HG03521 (cell line): ENCODE measurements around the gene TEX29.

ENCODE experiments used
- ATAC-seq: cut with Tn5 transposase; IDR thresholded peaks from one replicate; pipeline ENCODE4 v1.9.1; 2021; ENCODE audit warnings: mild to moderate bottlenecking, moderate library complexity; ENCODE audit not compliant: unreplicated experiment

TEX29 gene

GRCh38 chr13:111322001-111322915 is 1.8 kb downstream of the TEX29 start:
- ATAC-seq: no peak

GRCh38 chr13:111322916-111323331 is 2.5 kb downstream of the TEX29 start:
- no peak for ATAC-seq

GRCh38 chr13:111323549-111323948 is 3.1 kb downstream of the TEX29 start:
- no peak for ATAC-seq

GRCh38 chr13:111323950-111324651 is 3.7 kb downstream of the TEX29 start:
- ATAC-seq: no peak

- no peak for ATAC-seq
Measured at GRCh38 chr13:111324736-111325135, 4.3 kb downstream of the TEX29 start.

DNA sequence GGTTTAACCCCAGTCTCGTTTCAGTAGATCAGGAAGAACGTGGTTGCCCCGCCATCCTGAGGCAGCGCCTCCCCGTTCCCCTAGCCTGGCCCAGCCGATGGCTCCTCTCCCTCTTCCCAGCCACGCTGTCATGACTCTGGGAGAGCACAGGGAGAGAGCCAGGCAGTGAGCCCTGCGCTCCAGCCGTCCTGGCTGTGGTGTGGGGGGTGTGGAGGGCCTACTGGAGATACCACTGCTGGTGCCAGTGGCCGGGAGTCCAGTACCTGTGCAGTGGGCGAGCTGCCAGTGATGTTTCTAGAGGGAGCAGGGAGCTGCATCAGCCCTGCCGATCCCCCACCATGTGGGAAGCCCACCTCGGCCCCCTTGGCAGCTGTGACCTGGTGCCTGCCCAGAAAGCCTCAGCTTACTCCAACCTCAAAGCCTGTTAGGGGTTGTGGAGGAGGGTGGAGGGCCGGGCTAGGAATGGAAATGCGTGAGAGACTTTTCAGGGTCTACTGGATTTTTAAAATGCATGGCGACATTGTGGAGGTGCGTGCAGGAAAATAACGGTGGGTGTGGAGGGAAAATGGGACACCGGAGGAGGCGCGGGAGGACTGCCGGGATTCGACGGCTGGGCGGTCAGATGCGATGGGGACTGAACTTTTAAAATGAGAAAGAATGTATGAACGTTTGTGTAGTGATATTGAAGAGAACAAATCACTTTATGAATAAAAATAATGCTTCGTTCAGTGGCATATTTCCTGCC is 4.9 kb downstream of the TEX29 start:
- ATAC-seq: no peak

DNA sequence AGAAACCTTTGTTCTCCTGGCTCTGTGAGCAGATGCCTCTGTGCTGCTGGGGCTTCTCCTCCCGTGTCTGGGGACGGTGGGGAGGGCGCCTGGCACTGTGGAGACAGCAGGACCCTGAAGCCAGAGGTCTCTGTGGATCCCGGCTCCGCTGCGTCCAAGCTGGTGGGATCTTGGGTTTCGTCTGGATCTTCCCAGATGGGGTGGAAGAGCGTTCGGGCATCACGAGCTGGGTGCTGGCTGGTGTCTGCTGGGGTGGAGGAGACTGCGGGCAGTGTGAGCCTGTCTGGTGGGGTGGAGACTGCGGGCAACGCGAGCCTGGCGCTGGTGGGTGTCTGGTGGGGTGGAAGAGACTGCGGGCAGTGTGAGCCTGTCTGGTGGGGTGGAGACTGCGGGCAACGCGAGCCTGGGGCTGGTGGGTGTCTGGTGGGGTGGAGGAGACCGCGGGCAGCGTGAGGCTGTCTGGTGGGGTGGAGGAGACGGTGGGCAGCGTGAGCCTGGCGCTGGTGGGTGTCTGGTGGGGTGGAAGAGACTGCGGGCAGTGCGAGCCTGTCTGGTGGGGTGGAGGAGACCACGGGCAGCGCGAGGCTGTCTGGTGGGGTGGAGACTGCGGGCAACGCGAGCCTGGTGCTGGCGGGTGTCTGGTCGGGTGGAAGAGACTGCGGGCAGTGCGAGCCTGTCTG is 5.6 kb downstream of the TEX29 start:
- no peak for ATAC-seq

DNA sequence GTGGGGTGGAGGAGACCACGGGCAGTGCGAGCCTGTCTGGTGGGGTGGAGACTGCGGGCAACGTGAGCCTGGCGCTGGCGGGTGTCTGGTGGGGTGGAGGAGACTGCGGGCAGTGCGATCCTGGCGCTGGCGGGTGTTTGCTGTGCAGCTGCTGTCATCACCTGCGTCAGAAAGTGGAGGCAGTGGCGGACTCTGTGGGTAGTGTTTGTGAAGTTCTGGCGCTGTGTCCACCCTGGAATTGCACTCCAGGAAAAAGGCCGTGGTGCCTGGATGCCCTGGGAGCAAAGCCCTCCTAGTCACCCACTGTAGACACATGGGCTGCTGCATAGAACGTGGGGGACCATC is 6.2 kb downstream of the TEX29 start:
- no peak for ATAC-seq

- no peak for ATAC-seq
Measured at GRCh38 chr13:111326981-111327642, 6.7 kb downstream of the TEX29 start.

DNA sequence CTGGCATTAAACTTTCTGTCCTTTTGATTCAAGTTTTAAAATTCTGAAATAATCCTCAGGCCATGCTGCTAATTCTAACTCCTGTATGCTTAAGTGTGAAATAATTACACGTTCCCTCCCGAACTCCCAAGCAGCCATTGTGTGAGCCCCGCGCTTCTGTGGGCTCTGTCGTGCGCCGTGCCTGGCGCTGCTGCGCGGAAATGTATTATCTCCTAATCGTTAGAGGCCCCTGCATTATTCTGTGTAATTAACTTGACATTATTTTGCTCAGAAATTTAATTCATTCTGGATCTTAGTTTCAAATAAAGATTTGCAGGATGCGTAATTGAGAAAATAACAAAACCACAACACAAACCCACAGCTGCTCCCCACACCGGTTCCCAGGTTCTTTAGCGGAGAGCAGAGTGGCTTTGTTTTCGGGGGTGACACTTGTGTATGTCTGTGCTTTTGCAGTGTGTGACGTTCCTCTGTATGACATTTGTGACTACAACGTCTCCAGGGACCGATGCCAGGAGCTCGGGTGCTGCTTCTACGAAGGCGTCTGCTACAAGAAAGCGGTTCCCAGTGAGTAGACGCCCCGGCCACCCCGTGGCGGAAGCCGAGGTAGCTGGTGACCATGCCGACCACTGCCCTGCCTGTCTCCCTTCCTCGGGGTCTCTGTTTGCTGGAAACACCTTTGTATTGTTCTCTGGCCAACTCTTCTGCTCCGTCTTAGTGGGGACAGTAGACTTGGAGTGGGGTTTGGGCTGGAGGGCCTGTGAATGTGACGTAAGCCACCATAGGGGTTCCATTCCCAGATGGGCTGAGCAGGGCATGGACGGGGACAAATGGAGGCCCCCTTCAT is 7.5 kb downstream of the TEX29 start:
- no peak for ATAC-seq

DNA sequence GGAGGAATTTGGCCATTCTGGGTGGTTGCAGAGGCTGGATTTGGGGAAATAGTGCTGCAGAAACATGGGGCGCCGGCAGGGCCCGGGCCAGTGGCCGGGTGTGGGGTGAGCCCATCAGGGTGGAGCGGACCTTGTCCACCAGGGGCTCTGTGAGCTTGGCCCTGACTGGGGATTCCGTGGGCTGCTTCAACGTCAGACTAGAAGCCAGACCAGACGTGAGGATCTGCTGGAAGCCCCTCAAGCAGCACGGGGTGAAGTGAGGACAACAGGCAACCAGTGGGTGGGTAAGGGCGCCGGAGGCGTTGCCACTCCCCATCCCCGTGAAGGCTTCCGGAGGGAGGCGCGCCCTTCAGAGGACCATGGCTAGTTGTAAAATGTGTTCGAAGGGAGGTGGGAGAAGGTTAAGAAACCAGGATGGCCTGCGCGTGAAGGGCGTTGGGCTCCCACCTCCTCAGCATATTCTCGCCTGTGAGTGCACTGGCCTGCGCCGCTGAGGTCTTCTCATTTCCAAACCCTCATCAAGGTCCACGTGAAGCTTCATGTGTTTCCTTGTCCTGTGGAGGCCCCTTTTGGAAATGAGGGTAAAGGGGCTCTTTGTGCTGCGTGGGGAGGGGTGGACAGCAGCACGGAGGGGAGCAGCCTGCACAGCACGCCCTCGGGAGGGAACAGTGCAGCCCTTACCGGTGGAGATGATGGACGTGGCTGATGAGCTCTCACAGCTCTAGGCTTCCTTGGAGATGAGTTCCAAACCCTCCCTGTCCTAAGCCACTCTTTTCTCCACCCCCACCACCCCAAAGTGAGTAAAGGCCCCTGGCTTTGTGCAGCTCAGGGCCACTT is 8.3 kb downstream of the TEX29 start:
- no peak for ATAC-seq

- no peak for ATAC-seq
Measured at GRCh38 chr13:111329641-111330040, 9.2 kb downstream of the TEX29 start.

GRCh38 chr13:111330066-111330610 is 9.7 kb downstream of the TEX29 start:
- ATAC-seq: no peak

DNA sequence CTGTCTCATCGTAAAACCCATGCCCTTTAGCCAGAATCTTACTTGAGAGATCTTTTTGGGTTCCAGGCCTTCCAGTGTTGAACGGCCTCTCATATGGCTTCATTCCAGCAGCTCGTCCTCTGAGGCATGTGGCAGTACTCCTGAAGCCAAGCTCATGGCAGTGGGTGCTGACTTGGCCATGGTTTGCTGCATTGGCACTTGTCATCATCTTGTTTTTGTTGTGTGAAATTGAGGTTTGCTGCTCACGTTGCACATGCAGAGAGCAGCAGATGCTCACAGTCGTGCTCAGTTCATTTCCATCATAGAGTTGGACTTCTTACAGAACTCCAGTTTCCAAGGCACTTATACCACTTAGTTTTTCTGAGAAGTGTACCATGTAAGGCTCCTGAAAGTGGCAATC is 14.9 kb downstream of the TEX29 start:
- ATAC-seq: no peak

DNA sequence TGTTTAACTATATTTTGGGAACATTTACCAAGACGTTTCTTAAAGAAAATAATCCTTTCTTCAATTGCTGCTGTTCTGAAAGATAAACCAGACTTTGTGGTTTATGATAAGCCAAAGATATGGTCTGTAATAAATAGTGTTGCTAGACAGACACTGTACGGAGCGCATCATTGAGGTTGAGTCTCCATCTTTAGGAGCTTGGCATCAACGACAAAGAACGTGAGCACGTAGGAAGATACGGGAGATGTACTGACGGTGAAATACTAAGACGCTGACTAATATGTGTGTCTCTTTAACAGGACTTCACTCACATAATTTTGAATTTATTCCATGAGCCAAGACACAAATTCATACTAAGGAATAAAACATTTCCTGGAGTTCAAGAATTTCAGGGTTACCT is 16.2 kb downstream of the TEX29 start:
- ATAC-seq: no peak

GRCh38 chr13:111337206-111337605 is 16.8 kb downstream of the TEX29 start:
- ATAC-seq: no peak

GRCh38 chr13:111337741-111338140 is 17.3 kb downstream of the TEX29 start:
- ATAC-seq: no peak

- no peak for ATAC-seq
Measured at GRCh38 chr13:111338841-111339240, 18.4 kb downstream of the TEX29 start.
